Fibroblast of peridontal ligament (primary cell): ENCODE data around the gene ARHGEF4.

Experiments
- DNase-seq: peaks from one replicate; pipeline ENCODE4 v3.0.0-alpha.2; 2010; ENCODE audit errors: extremely low read depth

The ARHGEF4 gene

DNA sequence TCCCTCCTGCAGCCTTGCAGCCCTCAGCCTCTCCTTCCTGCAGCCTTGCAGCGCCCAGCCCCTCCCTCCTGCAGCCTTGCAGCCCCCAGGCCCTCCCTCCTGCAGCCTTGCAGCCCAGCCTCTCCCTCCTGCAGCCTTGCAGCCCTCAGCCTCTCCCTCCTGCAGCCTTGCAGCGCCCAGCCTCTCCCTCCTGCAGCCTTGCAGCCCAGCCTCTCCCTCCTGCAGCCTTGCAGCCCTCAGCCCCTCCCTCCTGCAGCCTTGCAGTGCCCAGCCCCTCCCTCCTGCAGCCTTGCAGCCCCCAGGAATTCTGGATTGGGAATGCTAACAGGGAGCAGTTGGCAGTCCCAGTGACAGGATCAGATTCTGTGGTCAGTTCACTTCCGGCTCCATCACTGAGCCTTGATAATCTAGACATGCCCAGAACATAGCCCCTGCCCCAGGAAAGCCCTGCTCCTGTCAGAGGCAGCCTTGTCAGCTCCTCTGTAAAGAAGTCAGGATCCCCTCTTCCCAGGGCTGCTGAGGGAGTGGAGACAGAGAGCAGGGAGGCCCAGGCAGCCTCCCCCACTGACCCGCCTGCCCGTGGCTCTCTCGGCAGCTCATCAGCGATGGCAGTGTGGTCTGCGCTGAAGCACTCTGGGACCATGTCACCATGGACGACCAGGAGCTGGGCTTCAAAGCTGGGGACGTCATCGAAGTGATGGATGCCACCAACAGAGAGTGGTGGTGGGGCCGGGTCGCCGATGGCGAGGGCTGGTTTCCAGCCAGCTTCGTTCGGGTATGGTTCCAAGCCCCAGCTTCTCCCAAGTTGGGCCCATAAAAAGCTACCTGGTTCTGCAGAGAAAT, 201.8 kb downstream of the ARHGEF4 start:
- DNase-seq = no peak

DNA sequence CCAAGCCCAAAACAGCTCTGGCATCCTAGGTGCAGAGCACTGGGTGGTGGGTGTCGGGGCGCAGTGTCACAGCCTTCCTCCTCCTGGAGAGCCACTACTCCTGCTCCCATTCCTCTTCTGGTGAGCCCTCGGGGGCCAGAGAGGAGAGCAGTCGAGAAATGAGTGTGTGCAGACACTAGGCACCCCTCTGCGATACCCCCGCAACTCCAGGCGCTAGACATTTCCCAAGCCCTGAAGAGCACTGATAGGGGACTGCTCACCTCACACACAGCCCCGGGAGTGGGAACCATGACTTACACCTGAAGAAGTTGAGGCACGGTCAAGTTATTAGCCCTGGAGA, 202.4 kb downstream of the ARHGEF4 start:
- DNase-seq = no peak

DNA sequence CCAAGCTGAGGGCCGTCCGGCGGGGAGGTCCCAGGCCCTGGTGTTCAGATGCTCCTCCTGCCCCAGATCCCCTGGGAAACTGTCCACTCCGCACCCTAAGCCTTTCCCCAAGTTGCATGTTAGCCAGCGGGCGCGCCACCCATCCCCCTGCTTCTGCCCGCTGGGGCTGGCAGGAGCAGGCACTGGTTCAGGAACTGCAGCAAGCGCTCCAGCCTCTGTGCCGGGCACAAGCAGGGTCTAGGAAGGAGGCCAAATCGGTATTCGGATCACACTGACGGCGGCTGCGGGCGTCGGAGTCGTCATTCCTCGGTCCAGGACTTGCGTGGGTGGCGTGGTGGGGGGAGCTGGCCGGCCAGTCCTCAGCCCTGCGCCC, 202.8 kb downstream of the ARHGEF4 start:
- DNase-seq = no peak

DNA sequence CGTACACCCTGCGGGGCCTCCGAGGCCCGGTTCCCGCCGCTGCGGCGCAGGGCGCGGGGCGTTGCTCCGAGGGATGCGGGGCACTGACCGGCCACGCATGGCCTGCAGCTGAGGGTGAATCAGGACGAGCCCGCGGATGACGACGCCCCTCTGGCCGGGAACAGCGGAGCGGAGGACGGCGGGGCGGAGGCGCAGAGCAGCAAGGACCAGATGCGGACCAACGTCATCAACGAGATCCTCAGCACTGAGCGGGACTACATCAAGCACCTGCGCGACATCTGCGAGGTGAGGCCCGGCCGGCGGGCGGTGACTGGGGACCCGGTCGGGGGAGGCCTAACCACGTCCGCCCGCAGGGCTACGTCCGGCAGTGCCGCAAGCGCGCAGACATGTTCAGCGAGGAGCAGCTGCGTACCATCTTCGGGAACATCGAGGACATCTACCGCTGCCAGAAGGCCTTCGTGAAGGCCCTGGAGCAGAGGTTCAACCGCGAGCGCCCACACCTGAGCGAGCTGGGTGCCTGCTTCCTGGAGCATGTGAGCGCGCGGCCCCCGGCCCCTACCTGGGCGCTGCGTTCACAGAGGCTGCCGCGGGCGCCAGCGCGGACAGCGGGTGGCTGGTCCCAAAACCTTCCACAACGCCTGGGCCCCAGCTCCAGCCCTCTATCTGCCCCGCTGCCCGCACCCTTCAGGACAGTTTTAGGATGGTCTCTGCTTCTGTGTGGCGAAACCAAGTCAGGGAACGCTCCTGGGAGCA, 203.4 kb downstream of the ARHGEF4 start:
- DNase-seq = no peak

DNA sequence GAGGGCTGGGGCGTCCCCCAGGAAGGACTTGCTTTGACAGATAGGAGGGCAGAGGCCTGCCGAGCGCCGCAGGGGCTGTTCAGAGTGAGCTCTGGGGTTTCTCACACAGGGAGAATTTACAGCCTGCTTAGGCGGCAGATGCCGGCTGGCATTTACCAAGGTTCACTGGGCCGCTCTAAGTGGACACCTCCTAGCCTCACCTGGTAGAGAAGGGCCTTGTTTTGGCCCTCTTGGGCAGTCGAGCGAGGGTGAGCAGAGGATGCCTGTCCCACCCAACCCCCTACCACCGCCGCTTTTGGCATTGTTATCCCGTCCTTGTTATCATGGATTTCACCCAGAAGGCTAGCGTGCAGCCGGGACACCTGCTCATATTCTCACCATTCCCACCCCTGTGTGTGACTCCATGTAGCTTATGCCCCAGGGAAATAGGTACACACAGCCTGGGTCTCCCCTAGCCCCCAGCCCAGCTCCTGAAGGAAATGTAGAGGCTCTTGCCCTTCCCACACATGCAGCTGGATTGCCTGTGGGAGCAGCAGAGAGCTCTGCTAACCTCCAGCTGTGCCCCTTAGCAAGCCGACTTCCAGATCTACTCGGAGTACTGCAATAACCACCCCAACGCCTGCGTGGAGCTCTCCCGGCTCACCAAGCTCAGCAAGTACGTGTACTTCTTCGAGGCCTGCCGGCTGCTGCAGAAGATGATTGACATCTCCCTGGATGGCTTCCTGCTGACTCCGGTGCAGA, 204.1 kb downstream of the ARHGEF4 start:
- no peak for DNase-seq

DNA sequence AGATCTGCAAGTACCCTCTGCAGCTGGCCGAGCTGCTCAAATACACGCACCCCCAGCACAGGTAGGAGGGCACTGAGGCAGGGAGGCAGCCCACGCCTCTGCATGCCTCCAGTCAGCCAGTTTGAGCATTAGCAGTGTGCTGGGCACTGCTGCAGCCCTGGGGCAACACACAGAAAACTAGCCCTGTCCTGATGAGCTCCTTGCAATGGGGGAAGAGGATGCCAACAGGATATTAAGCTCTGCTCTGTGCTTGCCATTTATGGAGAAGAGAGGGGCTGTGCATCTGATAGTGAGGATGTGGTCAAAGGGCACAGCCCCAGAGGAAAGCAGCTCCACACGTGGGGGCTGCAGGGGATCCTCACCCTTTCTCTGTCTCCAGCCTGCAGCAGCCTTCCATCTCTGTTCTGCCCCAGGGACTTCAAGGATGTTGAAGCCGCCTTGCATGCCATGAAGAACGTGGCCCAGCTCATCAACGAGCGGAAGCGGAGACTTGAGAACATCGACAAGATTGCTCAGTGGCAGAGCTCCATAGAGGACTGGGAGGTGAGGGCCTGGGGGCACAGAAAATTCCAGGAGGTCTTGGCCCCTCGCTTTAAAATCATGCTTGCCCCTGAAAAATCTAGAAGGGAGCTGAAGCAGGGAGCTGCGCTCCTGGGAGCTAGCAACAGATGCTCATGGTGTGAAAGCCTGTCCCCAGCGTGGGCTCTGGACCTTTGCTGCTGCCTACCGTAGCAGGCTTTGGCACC, 204.9 kb downstream of the ARHGEF4 start:
- DNase-seq = no peak

DNA sequence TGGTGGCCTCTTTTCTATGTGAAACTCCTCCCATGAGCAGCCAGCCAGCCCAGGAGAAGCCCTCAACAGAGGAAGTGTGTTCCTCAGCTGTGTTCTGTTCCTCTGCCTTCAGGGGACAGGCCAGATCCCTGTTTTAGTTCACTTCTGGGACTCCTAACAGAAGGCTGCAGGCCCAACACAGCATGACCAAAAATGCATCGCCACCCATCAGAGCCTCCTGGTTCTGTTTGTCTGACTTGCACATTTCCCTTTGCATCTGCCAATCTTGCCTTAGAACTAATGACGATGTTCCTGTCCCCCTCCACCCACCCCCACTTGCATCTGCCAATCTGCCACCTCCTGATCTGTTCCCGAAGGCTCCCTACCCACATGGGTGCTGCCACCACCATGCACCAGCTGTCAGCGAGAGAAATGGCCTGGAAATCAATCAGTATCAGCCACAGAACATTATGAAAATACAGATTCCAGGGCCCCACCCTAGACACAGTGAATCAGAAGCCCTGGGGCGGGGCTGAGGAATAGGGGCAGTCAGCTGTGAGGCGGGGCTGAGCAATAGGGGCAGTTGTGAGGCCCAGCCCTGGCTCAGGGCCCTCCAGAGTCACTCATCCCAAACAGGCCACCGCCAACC, 205.5 kb downstream of the ARHGEF4 start:
- DNase-seq = no peak

DNA sequence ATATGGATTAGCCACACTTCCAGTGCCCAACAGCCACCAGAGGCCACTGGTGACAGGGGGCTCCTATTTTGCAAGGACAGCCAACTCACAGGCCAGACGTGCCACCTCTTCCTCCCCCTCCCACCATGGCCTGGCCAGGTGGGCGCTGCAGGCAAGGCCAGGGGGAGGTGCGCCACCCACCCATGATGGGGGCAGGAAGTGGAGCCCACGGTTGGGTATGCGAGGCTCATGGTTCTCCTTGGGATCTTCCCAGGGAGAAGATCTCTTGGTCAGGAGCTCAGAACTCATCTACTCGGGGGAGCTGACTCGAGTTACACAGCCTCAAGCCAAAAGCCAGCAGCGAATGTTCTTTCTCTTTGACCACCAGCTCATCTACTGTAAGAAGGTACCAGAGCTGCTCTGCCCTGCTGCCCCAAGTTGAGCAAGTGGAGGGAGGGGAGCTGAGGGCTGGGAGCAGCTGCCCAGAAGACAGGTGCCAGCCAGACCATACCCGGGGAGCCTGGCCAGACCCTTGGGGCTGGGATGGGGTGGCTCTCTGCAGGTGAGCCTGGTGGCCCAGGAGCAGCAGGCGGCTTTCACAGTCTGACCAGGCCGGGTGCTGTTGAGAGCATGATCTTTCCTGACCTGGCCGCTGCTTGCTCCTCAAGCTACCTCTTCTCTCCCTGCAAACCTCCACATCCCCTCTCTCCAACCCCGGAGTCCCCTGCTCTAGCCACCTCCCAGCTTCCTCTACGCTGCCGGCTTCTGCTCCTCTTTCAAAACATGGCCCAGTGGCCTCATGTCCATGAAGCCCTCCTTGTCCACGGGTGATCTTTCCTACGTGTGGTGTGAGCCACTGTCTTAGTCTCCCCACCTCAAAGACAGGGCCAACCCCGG, 206.7 kb downstream of the ARHGEF4 start:
- DNase-seq = no peak

DNA sequence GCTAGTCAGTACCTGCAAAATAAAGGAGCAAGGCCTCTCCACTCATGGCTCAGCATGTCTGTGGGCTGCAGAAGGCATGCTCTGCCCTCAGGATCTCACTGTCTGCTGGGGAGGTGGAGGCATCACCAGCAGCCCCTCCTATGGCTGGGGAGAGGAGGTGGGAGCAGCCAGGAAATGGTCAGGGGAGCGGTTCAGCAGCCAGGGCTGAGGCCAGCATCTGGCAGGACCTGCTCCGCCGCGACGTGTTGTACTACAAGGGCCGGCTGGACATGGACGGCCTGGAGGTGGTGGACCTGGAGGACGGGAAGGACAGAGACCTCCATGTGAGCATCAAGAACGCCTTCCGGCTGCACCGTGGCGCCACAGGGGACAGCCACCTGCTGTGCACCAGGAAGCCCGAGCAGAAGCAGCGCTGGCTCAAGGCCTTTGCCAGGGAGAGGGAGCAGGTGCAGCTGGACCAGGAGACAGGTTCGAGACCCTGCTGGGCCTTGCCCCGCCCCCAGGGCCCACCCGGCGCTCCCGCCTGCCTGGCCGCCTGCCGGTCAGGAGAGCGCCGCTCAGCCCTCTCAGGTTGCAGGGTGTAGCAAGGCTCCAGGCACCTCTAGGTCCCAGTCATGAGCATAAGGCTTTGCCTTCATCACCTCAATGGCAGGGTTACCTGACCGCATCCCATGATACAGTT, 207.5 kb downstream of the ARHGEF4 start:
- no peak for DNase-seq

DNA sequence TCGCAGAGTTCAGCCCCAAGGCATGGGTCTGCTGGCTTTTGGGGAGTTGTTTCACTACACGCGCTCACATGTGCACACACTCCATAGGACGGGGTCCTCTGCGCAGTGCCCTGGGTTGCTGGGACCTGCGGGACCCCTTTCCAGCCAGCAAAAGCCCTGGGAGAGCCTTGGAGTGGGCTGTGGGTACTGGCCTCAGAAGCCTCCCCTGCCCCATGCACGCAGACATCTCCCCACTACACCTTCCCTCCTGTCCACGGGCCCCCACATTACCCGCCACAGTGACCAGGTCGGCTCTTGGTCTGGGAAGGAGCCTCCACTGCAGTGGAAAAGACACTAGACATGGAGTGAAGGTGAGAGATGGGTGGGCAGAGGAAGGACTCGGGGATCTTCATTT, 208.0 kb downstream of the ARHGEF4 start:
- DNase-seq = no peak

DNA sequence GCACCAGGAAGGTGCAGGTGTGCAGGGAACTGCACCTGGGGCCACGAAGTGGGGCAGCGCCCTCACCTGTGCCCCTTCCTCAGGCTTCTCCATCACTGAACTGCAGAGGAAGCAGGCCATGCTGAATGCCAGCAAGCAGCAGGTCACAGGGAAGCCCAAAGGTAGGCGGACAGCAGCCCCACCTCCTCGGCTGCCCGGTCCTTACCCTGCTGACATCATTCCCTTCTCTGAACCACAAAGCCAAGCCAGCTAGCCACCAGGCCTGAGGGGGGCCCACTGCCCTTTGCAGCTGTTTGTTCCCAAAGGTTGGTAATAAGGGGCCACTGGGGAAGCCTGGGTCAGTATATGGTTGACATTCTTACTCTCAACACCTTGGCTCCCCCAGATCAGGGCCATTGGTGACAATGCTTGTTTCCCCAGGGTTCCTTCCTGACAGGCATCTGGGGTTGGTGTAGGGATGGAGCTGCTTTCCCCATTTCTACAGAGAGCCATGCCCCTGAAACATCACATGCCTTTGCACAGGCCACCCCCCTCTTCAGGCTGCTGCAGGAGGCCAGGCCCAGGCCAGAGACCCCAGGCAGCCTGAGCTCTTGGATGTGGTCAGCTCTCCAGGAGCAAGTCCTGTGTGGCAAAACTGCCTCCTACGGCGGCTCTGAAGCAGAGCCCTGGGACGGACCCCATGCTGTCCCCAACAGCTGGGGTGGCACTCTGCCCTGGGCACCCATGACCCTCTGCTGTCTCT, 208.7 kb downstream of the ARHGEF4 start:
- no peak for DNase-seq

DNA sequence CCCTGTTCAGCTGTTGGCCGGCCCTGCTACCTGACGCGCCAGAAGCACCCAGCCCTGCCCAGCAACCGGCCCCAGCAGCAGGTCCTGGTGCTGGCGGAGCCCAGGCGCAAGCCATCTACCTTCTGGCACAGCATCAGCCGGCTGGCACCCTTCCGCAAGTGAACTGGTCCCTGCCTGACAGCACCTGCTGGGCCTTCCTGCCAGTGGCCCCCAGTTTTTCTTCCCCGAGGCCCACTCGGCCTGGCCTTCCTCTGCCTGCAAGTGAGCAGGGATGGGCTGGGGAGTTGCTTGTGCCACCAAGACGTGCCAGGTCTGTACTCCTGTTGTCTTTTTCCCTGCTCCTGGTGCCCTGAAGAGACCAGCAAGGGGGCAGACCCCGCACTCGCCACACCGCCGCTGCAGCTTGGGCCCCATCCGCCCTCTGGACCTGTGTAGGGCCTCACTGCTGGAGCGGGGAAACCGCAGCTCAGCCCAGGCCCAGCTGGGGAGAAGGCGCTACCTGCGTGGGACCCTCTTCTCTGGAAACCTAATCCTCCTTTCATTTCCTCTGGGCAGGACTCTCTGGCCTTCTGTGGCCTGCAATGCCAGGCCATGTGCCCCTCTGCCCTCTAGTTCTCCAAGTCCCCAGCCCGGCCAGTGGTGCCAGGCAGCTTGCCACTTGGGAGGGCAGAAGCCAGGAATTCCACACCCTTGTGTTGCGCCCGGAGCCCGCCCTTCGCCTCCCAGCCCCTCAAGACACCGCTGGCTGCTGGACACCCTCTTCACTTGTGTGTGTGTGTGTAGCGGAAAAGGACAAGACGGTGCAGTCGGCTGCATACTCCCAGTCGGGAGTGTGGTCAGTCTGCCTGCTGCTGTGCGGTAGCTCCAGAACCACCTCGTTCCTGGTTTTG, 209.6 kb downstream of the ARHGEF4 start:
- no peak for DNase-seq

DNA sequence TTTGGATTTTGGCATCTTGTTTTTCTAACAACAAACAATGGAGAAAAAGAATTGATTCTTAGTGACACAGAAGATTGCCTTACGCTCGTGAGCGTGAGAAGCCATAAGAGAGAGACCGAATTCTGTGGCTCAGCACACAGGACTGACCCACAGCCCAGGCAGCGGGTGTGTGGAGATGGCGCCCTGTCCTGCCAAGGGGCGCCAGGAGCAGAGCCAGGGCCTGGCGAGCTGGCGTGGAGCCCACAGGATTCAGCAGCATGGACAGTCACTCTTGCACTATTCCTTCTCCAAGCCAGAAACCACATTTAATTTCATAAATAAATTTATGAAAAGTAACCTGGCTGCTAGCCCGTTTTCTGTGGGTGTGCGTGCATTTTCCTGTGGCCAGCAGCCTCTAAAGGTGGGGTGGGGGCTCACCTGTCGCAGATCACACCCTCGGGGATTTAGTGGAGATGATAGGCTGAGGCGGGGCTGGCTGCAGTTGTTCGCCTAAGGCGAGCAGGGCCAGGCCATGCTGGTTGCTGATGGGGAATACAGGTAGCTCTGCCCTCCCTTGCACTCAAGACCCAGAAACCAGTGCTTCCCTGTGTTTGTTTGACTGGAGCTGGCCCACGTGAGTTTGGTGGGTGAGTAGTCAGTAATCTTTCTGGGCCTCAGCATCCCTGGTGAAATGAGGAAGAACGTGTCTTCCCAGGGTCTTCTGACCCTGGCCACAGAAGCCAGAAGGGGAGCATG, 210.4 kb downstream of the ARHGEF4 start:
- no peak for DNase-seq

DNA sequence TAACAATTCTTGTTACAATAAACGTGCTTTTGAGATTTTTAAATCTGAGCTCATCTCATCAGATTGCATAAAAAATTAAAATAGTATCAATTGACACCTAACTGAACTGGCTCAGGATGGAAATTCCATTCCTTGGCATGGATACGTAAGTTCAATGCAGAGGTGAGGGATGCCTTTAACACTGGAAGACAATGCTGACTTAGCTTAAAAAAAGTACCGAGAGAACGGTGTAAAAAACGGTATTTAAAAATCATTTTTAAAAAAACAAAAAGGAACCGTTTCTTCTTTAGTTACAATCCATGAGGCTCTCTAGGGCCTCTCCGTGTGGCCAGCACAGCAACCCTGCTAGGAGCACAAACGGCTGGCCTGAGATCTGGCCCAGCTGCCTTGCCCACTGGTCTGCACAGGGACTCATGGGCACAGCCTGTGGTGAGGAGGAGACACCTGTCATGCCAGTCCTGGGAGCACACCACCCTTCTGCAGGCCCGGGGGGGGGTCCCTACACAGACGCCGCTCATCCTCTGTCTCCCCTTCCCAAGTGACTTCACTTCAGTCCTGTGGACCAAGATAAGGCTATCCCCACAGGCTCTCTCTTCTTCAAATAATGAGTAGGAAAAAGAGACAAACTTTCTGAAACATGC, 211.3 kb downstream of the ARHGEF4 start:
- DNase-seq = no peak

DNA sequence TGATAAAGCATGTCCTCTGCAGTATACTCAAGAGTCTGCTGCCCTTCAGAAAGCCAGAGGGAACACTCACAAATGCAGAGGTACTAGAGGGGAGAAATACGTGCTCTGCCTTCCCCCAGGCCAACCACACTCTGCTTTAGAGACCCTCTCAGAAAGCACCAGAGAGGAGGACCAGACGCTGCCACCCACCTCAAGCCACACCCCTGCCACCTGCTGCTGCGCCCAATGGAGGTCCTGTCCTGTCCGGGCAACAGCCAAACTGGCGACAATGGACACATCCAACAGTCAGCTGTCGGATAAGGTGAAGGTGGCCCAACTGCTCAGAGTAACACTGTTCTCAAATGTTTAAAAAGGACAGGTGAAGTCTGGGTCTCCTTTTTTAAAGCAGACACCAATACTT, 211.9 kb downstream of the ARHGEF4 start:
- DNase-seq = no peak

DNA sequence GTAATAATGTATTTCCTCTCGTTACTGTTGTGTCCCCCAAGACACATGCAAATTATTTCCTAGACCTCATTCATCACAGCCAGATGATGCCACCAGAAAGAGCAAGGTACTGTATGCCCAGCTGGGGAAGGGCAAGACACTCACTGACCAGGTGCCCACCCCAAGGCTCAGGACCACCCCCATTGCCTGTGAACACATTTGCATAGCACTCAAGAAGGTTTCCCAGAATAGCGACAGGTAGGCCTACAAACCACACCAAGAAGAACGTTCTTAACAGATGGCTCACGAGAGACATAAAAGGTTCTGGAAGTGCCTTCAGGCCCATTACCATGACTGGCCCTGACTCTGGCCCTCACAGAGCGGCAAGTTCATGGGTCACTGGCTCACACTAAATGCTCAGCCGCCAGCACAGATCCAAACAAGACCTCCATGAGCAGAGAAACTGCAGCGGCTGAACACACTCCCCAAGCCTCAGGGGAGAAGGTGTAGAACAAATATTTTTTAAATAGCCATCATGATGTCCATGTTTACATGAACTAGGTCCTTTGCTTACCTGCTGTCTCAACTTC, 212.5 kb downstream of the ARHGEF4 start:
- no peak for DNase-seq

DNA sequence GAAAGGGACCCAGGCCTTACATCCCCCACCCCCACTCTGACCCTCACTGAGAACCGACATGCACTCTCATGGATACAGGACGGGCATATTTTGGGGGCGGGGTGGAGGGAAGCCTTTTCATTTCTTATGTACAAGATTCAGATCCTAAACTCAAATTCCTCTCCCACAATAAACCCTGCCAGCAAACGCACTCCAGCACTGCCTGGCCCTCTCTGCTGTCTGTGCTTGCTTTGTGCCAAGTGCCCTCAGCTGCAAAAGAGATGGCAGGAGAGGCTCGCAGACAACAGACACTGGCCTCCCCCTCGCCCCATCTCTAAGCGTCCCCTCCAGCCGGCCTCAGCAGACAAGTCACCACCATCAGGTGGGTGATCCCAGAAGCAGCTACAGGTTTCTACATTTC, 214.2 kb downstream of the ARHGEF4 start:
- DNase-seq = no peak
